HFFc6 (cell line): ENCODE measurements around the gene AFDN. TPM values are rescaled to one million over a fixed set of nuclear protein-coding genes. Genes with fewer than 3 reads are reported as not detected.

Source experiments
- DNase-seq: peaks from one replicate; pipeline ENCODE4 v3.0.0-alpha.2; 2018
- H3K27ac Mint-ChIP-seq: 2 replicates; pipeline ENCODE4 v1.8.0; 2020; ENCODE audit warnings: mild to moderate bottlenecking, mixed read lengths
- H3K27me3 Mint-ChIP-seq: 2 replicates; pipeline ENCODE4 v1.8.0; 2021; ENCODE audit warnings: mild to moderate bottlenecking, moderate library complexity, mixed read lengths; ENCODE audit not compliant: insufficient read depth
- H3K36me3 Mint-ChIP-seq: 2 replicates; pipeline ENCODE4 v1.8.0; 2021; ENCODE audit warnings: low read depth, mixed read lengths
- H3K4me1 Mint-ChIP-seq: 2 replicates; pipeline ENCODE4 v1.8.0; 2020; ENCODE audit warnings: low read depth, mixed read lengths
- H3K4me3 Mint-ChIP-seq: 2 replicates; pipeline ENCODE4 v1.8.0; 2020; ENCODE audit warnings: mild to moderate bottlenecking, moderate library complexity, mixed read lengths
- H3K9me3 Mint-ChIP-seq: 2 replicates; pipeline ENCODE4 v1.8.0; 2020; ENCODE audit warnings: mild to moderate bottlenecking, mixed read lengths
- CTCF ChIP-seq: fragments of 200-600 bp; sonication (generic); IDR thresholded peaks from 2 replicates; pipeline ENCODE4 v1.5.0; 2021; ENCODE audit warnings: antibody characterized with exemption, mild to moderate bottlenecking
- total RNA-seq, 6 experiments: library from RNA; stranded (reverse); fragmentation: NEBNext Ultra II Directional; extraction: Animal tissue kit (Norgen Biotek cat#: 25700); gene quantifications; 2 replicates in 1 of 6; 3 replicates in 5 of 6; pipeline ENCODE4 v1.2.3, GENCODE V29; 2021

The AFDN gene
- total RNA-seq, 6 experiments from 2014 or later, result 16.1 to 20.3 (median 17.4) TPM

DNA sequence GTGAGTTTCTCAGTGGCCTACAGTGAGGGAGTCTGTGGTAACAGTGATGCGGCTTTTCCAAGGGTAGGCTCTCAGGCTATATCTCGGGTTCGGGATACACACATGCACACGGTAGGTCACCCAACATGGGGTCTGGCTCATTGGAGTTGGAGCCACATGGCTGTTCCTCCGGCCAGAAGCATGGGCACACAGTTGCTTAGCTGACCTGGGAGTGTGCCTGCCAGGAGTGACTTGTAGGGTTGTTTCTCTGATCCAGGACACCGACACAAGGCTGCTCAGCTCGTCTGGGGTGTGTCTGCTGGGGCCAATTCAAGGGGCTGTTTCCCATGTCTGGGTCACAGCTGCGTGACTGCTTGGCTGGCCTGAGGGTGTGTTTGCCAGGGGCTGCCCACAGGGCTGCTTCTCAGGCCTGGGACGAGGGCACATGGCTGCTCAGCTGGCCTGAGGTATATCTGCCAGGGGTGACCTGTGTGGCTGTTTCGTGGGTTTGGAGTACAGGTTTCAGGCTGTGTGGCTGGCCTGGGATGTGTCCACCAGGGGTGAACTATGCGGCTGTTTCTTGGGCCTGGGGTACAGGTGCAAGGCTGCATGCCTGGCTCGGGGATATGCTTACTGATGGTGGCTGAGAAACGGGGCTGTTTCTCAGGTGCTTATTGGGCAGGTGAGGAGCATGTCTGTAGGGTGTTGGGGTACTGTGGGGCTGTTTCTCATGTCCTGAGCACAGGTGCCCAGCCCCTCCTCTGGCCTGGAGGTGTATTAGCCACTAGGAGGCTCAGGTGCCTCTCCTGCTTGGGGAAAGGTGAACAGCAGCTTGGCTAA is 185.9 kb downstream of the AFDN start:
- no peak for DNase-seq

GRCh38 chr6:168013250-168013915 is 186.7 kb downstream of the AFDN start:
- Mint-ChIP-seq H3K4me1 (peaks cover 10% of the 10 kb centered on the region), H3K4me3 (no peak overlapping the region), H3K36me3 (peaks cover 54% of the 10 kb centered on the region), H3K27me3 (peaks cover 46% of the 10 kb centered on the region), H3K27ac (no peak overlapping the region), H3K9me3 (peaks cover 70% of the 10 kb centered on the region)
- DNase-seq, result no peak
- TF ChIP-seq CTCF, result no peak

More for the DNA sequence above, 185.9 kb downstream of the AFDN start:
- Mint-ChIP-seq H3K36me3 (peaks cover 54% of the 10 kb centered on the region), H3K27ac (no peak overlapping the region), H3K9me3 (peaks cover 73% of the 10 kb centered on the region), H3K4me3 (no peak overlapping the region), H3K4me1 (peaks cover 16% of the 10 kb centered on the region), H3K27me3 (peaks cover 41% of the 10 kb centered on the region)
- no peak for TF ChIP-seq CTCF

DNA sequence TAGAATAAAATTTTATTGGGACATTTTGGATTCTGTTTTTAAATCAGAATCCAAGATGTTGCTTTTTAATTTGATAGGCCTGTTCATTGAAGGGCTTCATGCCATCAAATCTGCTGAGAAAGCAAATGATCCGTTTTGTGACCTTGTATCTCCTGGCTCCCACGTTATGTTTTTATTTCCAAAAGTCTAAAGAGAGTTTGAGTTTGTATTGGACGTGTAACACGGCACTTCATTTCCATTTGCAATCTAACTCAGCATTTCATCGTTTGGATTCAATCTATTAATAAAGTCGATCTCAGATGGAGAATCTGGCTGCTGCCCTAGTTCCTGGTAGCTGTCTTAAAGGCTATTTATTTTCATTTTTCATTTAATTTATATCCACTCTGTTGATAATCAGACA is 187.7 kb downstream of the AFDN start:
- H3K27ac Mint-ChIP-seq, result no peak overlapping the region
- H3K4me1 Mint-ChIP-seq, result peaks cover 8% of the 10 kb centered on the region
- peaks cover 62% of the 10 kb centered on the region for H3K9me3 Mint-ChIP-seq
- peaks cover 54% of the 10 kb centered on the region for H3K36me3 Mint-ChIP-seq
- no peak for DNase-seq
- H3K27me3 Mint-ChIP-seq, result peaks cover 51% of the 10 kb centered on the region
- H3K4me3 Mint-ChIP-seq, result no peak overlapping the region
- TF ChIP-seq CTCF, result no peak

DNA sequence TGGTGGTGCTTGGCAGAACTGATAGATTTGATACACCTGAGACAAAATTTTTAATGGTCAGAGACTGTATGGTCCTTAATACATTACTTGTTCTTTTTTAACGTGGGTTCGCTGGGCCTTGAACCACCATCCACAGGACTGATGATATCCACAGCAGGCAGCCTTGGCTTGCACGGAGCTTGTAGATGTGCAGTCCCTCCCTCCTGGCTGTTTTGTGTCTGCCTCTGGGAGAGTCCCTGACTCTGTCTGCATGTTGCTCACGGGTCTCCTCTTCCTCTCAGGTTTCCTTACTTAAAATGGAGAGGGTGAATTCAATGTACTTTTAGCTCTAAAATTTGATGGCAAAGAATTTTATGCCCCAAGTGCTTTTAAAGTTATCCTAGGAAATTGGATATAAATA is 188.3 kb downstream of the AFDN start:
- peaks cover 57% of the 10 kb centered on the region for H3K27me3 Mint-ChIP-seq
- H3K27ac Mint-ChIP-seq, result no peak overlapping the region
- no peak overlapping the region for H3K4me3 Mint-ChIP-seq
- no peak for DNase-seq
- peaks cover 58% of the 10 kb centered on the region for H3K9me3 Mint-ChIP-seq
- peaks cover 50% of the 10 kb centered on the region for H3K36me3 Mint-ChIP-seq
- TF ChIP-seq CTCF, result no peak
- peaks cover 8% of the 10 kb centered on the region for H3K4me1 Mint-ChIP-seq

DNA sequence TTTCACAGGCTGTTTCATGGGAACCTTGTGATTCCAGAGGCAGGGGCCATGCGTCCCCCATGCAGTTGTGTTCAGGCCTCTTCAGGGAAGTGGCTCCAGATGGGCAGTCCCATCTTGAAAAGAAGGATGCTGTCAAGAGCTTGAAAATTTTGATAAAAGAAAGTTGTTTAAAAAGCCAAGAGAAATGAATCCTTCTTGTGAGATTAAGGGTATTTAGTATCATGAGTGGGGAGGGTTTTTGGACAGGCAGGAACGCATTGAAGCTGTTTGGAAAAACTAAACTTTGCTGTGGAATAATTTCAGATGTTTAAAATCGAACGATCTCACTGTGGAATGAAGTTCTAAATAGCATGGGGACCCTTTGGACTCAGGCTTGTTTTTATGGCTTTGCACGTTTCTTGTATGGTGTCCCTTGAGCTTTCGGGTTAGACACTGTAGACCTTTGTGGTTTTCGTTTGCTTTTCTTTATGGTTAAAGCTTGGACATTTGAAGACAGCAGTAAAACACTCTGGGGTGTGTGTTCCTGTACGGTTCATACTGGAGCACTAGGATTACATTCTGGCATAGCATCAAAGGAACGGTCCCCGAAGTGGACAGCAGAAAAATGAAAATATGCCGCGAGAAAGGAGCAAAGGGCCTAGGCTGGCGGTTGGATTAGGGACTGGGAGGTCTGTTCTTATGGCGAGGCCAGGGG is 188.9 kb downstream of the AFDN start:
- DNase-seq, result no peak
- Mint-ChIP-seq H3K27me3 (peaks cover 59% of the 10 kb centered on the region), H3K9me3 (peaks cover 52% of the 10 kb centered on the region), H3K4me1 (peaks cover 8% of the 10 kb centered on the region), H3K36me3 (peaks cover 43% of the 10 kb centered on the region), H3K4me3 (no peak overlapping the region), H3K27ac (no peak overlapping the region)
- no peak for TF ChIP-seq CTCF
